Measurements from ENCODE around the gene TNFAIP3. TPM values are rescaled to one million over a fixed set of nuclear protein-coding genes. Genes with fewer than 3 reads are reported as not detected.

The TNFAIP3 gene
- total and polyA plus RNA-seq, 2 of the 8 experiments (the other 6 are each of a cell fraction or from before 2014, with no cell fraction given), result 1.6 to 2.0 TPM

- H3K4ac ChIP-seq (replicated peaks; ENCODE audit: insufficient read length, low read depth, low read length), result no peak overlapping the region
- H3K27me3 ChIP-seq (replicated peaks in 1 of 4; ENCODE audit: control insufficient read depth in 3 of 4, extremely low read depth in 1 of 4, insufficient read depth in 3 of 4, low read length in 3 of 4), result no peaks in the 10 kb centered on the region
- no peak overlapping the region for H3K27ac ChIP-seq (ENCODE audit: low read depth, low read length)
- H2BK120ac ChIP-seq (replicated peaks; ENCODE audit: low read depth, low read length), result no peak overlapping the region
- H2BK5ac ChIP-seq (ENCODE audit: low read depth, low read length), result no peak overlapping the region
- no peak overlapping the region for H3K4me3 ChIP-seq (ENCODE audit: extremely low read depth in 1 of 4, insufficient read depth in 2 of 4, low read depth in 3 of 4, low read length in 4 of 4)
- no peak overlapping the region for H3K56ac ChIP-seq (replicated peaks; ENCODE audit: insufficient read length, low read depth, low read length)
- H3K4me1 ChIP-seq (replicated peaks in 1 of 4; ENCODE audit: control insufficient read depth in 3 of 4, insufficient read depth in 4 of 4, low read length in 3 of 4), result peaks cover 0 to 11% (median 5%) of the 10 kb centered on the region in 4 experiments; a peak in 4 of 7 replicates
- H3K23ac ChIP-seq (ENCODE audit: insufficient read length), result no peak overlapping the region
- H2BK12ac ChIP-seq (ENCODE audit: low read depth, low read length), result peak overlapping the region; percentile 30; the same call in 1 of the 2 replicates
- H3K23me2 ChIP-seq (ENCODE audit: low read depth, low read length), result no peaks in the 10 kb centered on the region
- H3K18ac ChIP-seq (ENCODE audit: extremely low read depth, low read length), result no peak overlapping the region
- H4K91ac ChIP-seq (replicated peaks; ENCODE audit: insufficient read length, low read length), result no peak overlapping the region
- H2AK5ac ChIP-seq (ENCODE audit: low read depth, low read length), result no peak overlapping the region
- H2BK20ac ChIP-seq (ENCODE audit: low read length), result no peak overlapping the region
- CTCF ChIA-PET (ENCODE audit: partially characterized antibody), result interaction anchor here (0.7 to 4.8 kb wide), 15 partner anchors 8 to 1037 kb away, joined by 3 to 52 read pairs (median 4); partner anchors contain the start of gene TNFAIP3
- H3K9me3 ChIP-seq (ENCODE audit: insufficient read depth in 2 of 2, low read depth in 1 of 2, low read length in 1 of 2), result no peaks in the 10 kb centered on the region
- 54% methylated on average over 7 of the region's 7 CpGs; no CpG with 5 or more reads in 1 of the 2 experiments for WGBS, 2 experiments (ENCODE audit: extremely low coverage in 1 of 2, insufficient coverage in 1 of 2, insufficient read length in 1 of 2, insufficient replicate concordance in 2 of 2, low coverage in 1 of 2, low lambda C conversion rate in 2 of 2, missing lambda C conversion rate in 1 of 2)
- no peak overlapping the region for H3K9ac ChIP-seq (replicated peaks in 1 of 4; ENCODE audit: extremely low read depth in 1 of 4, low read depth in 3 of 4, low read length in 3 of 4)
- TF ChIP-seq SP1 (IDR thresholded peaks at IDR 0.05; ENCODE audit: low read depth, low read length) (no peak), NRF1 (IDR thresholded peaks at IDR 0.05; ENCODE audit: low read depth, low read length) (no peak), CHD1 (IDR thresholded peaks at IDR 0.05; ENCODE audit: low read depth, low read length) (no peak), TBP (IDR thresholded peaks at IDR 0.05; ENCODE audit: low read depth, low read length) (no peak), PHF8 (conservative IDR thresholded peaks at IDR 0.05; ENCODE audit: low read depth, low read length) (no peak), RAD21 (IDR thresholded peaks at IDR 0.05 in 1 of 2, conservative IDR thresholded peaks at IDR 0.05 in 1 of 2; ENCODE audit: low read depth in 2 of 2, low read length in 2 of 2) (no peak), CEBPB (IDR thresholded peaks at IDR 0.05; ENCODE audit: low read depth, low read length) (no peak)
- FAIRE-seq, result no peak
- peak overlapping the region; percentile 2 to 35 for H3K4me2 ChIP-seq (ENCODE audit: insufficient read depth in 1 of 2, low read depth in 2 of 2, low read length in 2 of 2)
- no peak overlapping the region for H2BK15ac ChIP-seq (ENCODE audit: low read length)
- no peak overlapping the region for H3K14ac ChIP-seq (ENCODE audit: insufficient read length)
- peaks cover 4 to 20% (median 7%) of the 10 kb centered on the region in 4 experiments; a peak in 5 of 8 replicates for H3K36me3 ChIP-seq (ENCODE audit: control insufficient read depth in 2 of 4, insufficient read depth in 4 of 4, low read length in 3 of 4)
- H3K79me2 ChIP-seq (ENCODE audit: control insufficient read depth in 1 of 2, insufficient read depth in 2 of 2, low read length in 2 of 2), result no peaks in the 10 kb centered on the region
- no peak overlapping the region for H4K5ac ChIP-seq (ENCODE audit: insufficient read length, low read depth, low read length)
- no peak overlapping the region for H4K8ac ChIP-seq (ENCODE audit: extremely low read depth, insufficient read depth, low read length)
- no peaks in the 10 kb centered on the region for H4K20me1 ChIP-seq (replicated peaks in 1 of 2; ENCODE audit: control insufficient read depth in 1 of 2, insufficient read depth in 2 of 2, low read length in 2 of 2)
- no peak overlapping the region for H2AFZ ChIP-seq (ENCODE audit: low read length)
- no peaks in the 10 kb centered on the region for H3K79me1 ChIP-seq (ENCODE audit: low read depth, low read length)
- POLR2A ChIA-PET (ENCODE audit: partially characterized antibody), result interaction anchor here (0.6 to 0.7 kb wide), 2 partner anchors 9 to 1255 kb away, joined by 3 read pairs; no protein-coding TSS in a partner anchor
- DNase-seq (ENCODE audit: low read depth in 1 of 2, low spot score in 2 of 2), result no peak
These were observed 12.2 kb downstream of the TNFAIP3 start for GRCh38 chr6:137879299-137879698.
